ENCODE measurements around the gene TINAG. TPM values are rescaled to one million over a fixed set of nuclear protein-coding genes. Genes with fewer than 3 reads are reported as not detected.

TINAG gene
- total RNA-seq, 1 donor from 2014 or later: not detected

GRCh38 chr6:54361188-54361587 lies 52.9 kb downstream of the TINAG start:
- Mint-ChIP-seq H3K9me3 (no peaks in the 10 kb centered on the region), H3K36me3 (ENCODE audit: low read depth) (no peaks in the 10 kb centered on the region), H3K4me3 (no peak overlapping the region), H3K27me3 (ENCODE audit: low read depth) (no peaks in the 10 kb centered on the region), H3K4me1 (no peaks in the 10 kb centered on the region), H3K27ac (ENCODE audit: unreplicated experiment) (no peak overlapping the region)
- DNase-seq (ENCODE audit: low read depth, low spot score): no peak
- no peak for TF ChIP-seq CTCF (conservative IDR thresholded peaks at IDR 0.05)

GRCh38 chr6:54361734-54362133 lies 53.5 kb downstream of the TINAG start:
- Mint-ChIP-seq H3K27ac (ENCODE audit: unreplicated experiment) (no peak overlapping the region), H3K36me3 (ENCODE audit: low read depth) (no peaks in the 10 kb centered on the region), H3K4me1 (no peaks in the 10 kb centered on the region), H3K9me3 (no peaks in the 10 kb centered on the region), H3K4me3 (no peak overlapping the region), H3K27me3 (ENCODE audit: low read depth) (no peaks in the 10 kb centered on the region)
- DNase-seq (ENCODE audit: low read depth, low spot score): no peak
- no peak for TF ChIP-seq CTCF (conservative IDR thresholded peaks at IDR 0.05)

GRCh38 chr6:54366667-54367327 lies 58.6 kb downstream of the TINAG start:
- peaks cover 6% of the 10 kb centered on the region for H3K4me1 Mint-ChIP-seq
- H3K27ac Mint-ChIP-seq (ENCODE audit: unreplicated experiment): no peak overlapping the region
- H3K36me3 Mint-ChIP-seq (ENCODE audit: low read depth): no peaks in the 10 kb centered on the region

GRCh38 chr6:54377776-54378175 lies 69.5 kb downstream of the TINAG start:
- Mint-ChIP-seq H3K4me1 (no peaks in the 10 kb centered on the region), H3K36me3 (ENCODE audit: low read depth) (no peaks in the 10 kb centered on the region)

More at GRCh38 chr6:54366667-54367327, 58.6 kb downstream of the TINAG start:
- no peak for TF ChIP-seq CTCF (conservative IDR thresholded peaks at IDR 0.05)
- no peak for DNase-seq (ENCODE audit: low read depth, low spot score)
- Mint-ChIP-seq H3K9me3 (no peaks in the 10 kb centered on the region), H3K27me3 (ENCODE audit: low read depth) (no peaks in the 10 kb centered on the region), H3K4me3 (no peak overlapping the region)

GRCh38 chr6:54386295-54386694 lies 78.1 kb downstream of the TINAG start:
- TF ChIP-seq CTCF (conservative IDR thresholded peaks at IDR 0.05): no peak
- Mint-ChIP-seq H3K27me3 (ENCODE audit: low read depth) (no peaks in the 10 kb centered on the region), H3K4me1 (no peaks in the 10 kb centered on the region), H3K9me3 (no peaks in the 10 kb centered on the region), H3K36me3 (ENCODE audit: low read depth) (no peaks in the 10 kb centered on the region), H3K4me3 (no peak overlapping the region), H3K27ac (ENCODE audit: unreplicated experiment) (no peak overlapping the region)
- no peak for DNase-seq (ENCODE audit: low read depth, low spot score)

More at GRCh38 chr6:54377776-54378175, 69.5 kb downstream of the TINAG start:
- DNase-seq (ENCODE audit: low read depth, low spot score): no peak
- H3K27ac Mint-ChIP-seq (ENCODE audit: unreplicated experiment): no peak overlapping the region
- H3K4me3 Mint-ChIP-seq: no peak overlapping the region
- no peaks in the 10 kb centered on the region for H3K9me3 Mint-ChIP-seq
- TF ChIP-seq CTCF (conservative IDR thresholded peaks at IDR 0.05): no peak
- H3K27me3 Mint-ChIP-seq (ENCODE audit: low read depth): no peaks in the 10 kb centered on the region
